ENCODE results near the gene CENPU. TPM values are rescaled to one million over a fixed set of nuclear protein-coding genes. Genes with fewer than 3 reads are reported as not detected.

CENPU gene
- total RNA-seq, 4 donors from 2014 or later: 1.8 to 3.5 (median 1.9) TPM; not detected in 1

- Histone ChIP-seq H3K27ac (no peak overlapping the region), H3K27me3 (no peaks in the 10 kb centered on the region), H3K4me3 (replicated peaks in 1 of 3) (no peak overlapping the region), H3K36me3 (no peaks in the 10 kb centered on the region), H3K4me1 (no peaks in the 10 kb centered on the region), H3K9me3 (no peaks in the 10 kb centered on the region)
- intact Hi-C loops (cut with DNase I): no loop called here
- WGBS, 2 donors: 62 to 68% methylated on average over 2 of the region's 2 CpGs
- no peak for DNase-seq
- TF ChIP-seq, protein P1, sequence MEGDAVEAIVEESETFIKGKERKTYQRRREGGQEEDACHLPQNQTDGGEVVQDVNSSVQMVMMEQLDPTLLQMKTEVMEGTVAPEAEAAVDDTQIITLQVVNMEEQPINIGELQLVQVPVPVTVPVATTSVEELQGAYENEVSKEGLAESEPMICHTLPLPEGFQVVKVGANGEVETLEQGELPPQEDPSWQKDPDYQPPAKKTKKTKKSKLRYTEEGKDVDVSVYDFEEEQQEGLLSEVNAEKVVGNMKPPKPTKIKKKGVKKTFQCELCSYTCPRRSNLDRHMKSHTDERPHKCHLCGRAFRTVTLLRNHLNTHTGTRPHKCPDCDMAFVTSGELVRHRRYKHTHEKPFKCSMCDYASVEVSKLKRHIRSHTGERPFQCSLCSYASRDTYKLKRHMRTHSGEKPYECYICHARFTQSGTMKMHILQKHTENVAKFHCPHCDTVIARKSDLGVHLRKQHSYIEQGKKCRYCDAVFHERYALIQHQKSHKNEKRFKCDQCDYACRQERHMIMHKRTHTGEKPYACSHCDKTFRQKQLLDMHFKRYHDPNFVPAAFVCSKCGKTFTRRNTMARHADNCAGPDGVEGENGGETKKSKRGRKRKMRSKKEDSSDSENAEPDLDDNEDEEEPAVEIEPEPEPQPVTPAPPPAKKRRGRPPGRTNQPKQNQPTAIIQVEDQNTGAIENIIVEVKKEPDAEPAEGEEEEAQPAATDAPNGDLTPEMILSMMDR (IDR thresholded peaks at IDR 0.05): no peak
- no peak for TF ChIP-seq POLR2A (IDR thresholded peaks at IDR 0.05)
These were observed 20.0 kb downstream of the CENPU start for GRCh38 chr4:184713887-184714286.

DNA sequence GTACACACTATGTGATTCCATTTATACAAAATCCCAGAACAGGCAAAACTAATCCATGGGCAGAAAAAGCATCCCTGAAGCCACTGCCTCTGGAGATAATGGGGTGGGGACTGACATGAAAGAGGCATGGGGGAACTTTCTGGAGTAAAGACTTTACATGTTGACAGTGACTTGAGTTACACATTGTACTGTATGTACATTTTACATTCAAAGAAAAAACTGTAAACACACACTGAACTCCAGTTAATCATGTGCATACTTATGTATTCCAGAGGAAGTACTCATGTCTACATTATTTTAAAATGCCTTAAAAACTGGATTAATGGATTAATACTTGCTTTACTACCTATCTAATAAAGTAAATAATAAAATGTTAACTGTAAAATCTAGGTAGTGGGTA, 21.6 kb downstream of the CENPU start:
- Histone ChIP-seq H3K4me3 (replicated peaks in 1 of 3) (no peak overlapping the region), H3K4me1 (no peaks in the 10 kb centered on the region)
- intact Hi-C loops (cut with DNase I): no loop called here

DNA sequence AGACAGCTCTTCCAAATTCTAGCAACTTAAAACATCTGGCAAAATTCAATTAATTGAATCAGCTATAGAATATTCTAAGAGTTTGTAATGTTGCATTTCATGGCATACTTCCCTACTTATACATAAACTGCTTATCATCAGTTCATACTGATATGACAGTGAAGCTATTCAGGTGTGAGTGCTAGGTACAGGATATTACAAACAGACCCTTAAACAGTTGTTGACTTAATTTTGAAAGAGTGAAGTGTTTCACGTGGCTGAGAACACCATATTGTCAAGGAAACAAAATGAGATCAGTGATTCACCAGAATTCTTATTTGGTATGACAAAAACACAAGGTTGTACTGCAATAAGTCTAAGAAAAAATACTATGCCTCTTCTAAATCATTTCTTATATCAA, 27.4 kb downstream of the CENPU start:
- H3K27ac ChIP-seq: no peak overlapping the region
- no peaks in the 10 kb centered on the region for H3K27me3 ChIP-seq
- TF ChIP-seq POLR2A (IDR thresholded peaks at IDR 0.05): no peak
- TF ChIP-seq, protein P1 (IDR thresholded peaks at IDR 0.05): no peak
- intact Hi-C loops (cut with DNase I): no loop called here
- 56 to 70% methylated on average over 1 of the region's 1 CpG for whole genome bisulfite sequencing, 2 donors
- H3K4me3 ChIP-seq (replicated peaks in 1 of 3): no peak overlapping the region
- DNase-seq: no peak
- no peaks in the 10 kb centered on the region for H3K9me3 ChIP-seq
- H3K36me3 ChIP-seq: no peaks in the 10 kb centered on the region
- no peaks in the 10 kb centered on the region for H3K4me1 ChIP-seq

More for the DNA sequence above, 21.6 kb downstream of the CENPU start:
- H3K27me3 ChIP-seq: no peaks in the 10 kb centered on the region
- no peaks in the 10 kb centered on the region for H3K9me3 ChIP-seq
- DNase-seq: no peak
- no peak overlapping the region for H3K27ac ChIP-seq
- no peaks in the 10 kb centered on the region for H3K36me3 ChIP-seq
- TF ChIP-seq, protein P1 (IDR thresholded peaks at IDR 0.05): no peak
- no peak for TF ChIP-seq POLR2A (IDR thresholded peaks at IDR 0.05)

- no peaks in the 10 kb centered on the region for H3K9me3 ChIP-seq
- WGBS, 2 donors: 84 to 91% methylated on average over 5 of the region's 5 CpGs
- H3K4me1 ChIP-seq: no peaks in the 10 kb centered on the region
- no peaks in the 10 kb centered on the region for H3K36me3 ChIP-seq
- no peak overlapping the region for H3K27ac ChIP-seq
- H3K4me3 ChIP-seq (replicated peaks in 1 of 3): no peak overlapping the region
- intact Hi-C loops (cut with DNase I): no loop called here
- no peaks in the 10 kb centered on the region for H3K27me3 ChIP-seq
- TF ChIP-seq, protein P1 (IDR thresholded peaks at IDR 0.05): no peak
- TF ChIP-seq POLR2A (IDR thresholded peaks at IDR 0.05): no peak
- DNase-seq: no peak
These were observed 28.2 kb downstream of the CENPU start for GRCh38 chr4:184705692-184706091.

DNA sequence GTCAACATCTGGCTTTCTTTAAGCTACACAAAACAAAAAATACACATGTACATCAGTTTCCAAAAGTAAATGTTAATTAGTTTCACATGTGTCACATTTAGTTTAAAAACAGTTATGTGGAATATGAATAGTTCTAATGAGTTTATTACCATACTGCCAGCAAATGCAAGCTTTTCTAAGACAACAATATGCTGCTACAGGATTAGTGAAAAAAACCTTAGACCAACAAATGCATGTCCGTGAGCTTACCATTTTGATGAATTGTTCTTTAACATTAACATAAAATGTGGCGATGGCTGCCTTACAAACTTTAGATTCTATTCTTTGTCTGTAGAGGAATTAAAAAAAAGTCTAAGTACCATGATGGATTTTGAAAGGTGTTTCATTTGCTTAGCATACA, 31.8 kb downstream of the CENPU start:
- no peaks in the 10 kb centered on the region for H3K4me1 ChIP-seq
- DNase-seq: no peak
- no peak overlapping the region for H3K27ac ChIP-seq
- intact Hi-C loops (cut with DNase I): no loop called here
- no peak overlapping the region for H3K4me3 ChIP-seq (replicated peaks in 1 of 3)
- TF ChIP-seq, protein P1 (IDR thresholded peaks at IDR 0.05): no peak
- TF ChIP-seq POLR2A (IDR thresholded peaks at IDR 0.05): no peak
- H3K27me3 ChIP-seq: no peaks in the 10 kb centered on the region
- no peaks in the 10 kb centered on the region for H3K9me3 ChIP-seq
- WGBS, 2 donors: 96 to 98% methylated on average over 2 of the region's 2 CpGs
- no peaks in the 10 kb centered on the region for H3K36me3 ChIP-seq

Measured in thyroid gland (tissue), 4 donors.